Keratinocyte (primary cell): ENCODE results near the gene PAX1.

Experiments used
- CTCF ChIP-seq, 3 experiments: IDR thresholded peaks in 1 of 3; conservative IDR thresholded peaks in 1 of 3; optimal IDR thresholded peaks in 1 of 3; 2 replicates in 2 of 3; 3 replicates in 1 of 3; pipeline versions ENCODE3 to v1.5.1; 2011; ENCODE audit warnings: low read length in 3 of 3, mild to moderate bottlenecking in 3 of 3, moderate library complexity in 2 of 3, control low read depth in 1 of 3, inconsistent platforms in 1 of 3; ENCODE audit not compliant: insufficient read depth in 2 of 3; ENCODE audit errors: extremely low read depth in 1 of 3
- EZH2 ChIP-seq: IDR thresholded peaks from one replicate; pipeline ENCODE4 v1.6.1; 2012; ENCODE audit warnings: inconsistent platforms, mild to moderate bottlenecking, low read length, moderate library complexity

GRCh38 chr20:21708738-21709534, 3.5 kb downstream of the PAX1 start:
- TF ChIP-seq CTCF (optimal IDR thresholded peaks at IDR 0.05 in 1 of 3, IDR thresholded peaks at IDR 0.05 in 1 of 3, conservative IDR thresholded peaks at IDR 0.05 in 1 of 3; ENCODE audit: extremely low read depth in 1 of 3, insufficient read depth in 2 of 3, low read length in 3 of 3) = no peak
- peak; percentile 63 for TF ChIP-seq EZH2
